ENCODE measurements around the gene PRELID2.

PRELID2 gene

GRCh38 chr5:145775411-145775810, 59.7 kb downstream of the PRELID2 start:
- H3K4me1 ChIP-seq (ENCODE audit: insufficient read depth, low read length) = peaks cover 6% of the 10 kb centered on the region; the same call in 1 of the 2 replicates
- WGBS = no CpG with 5 or more reads among the region's 1 CpG
- H3K9ac ChIP-seq (ENCODE audit: low read depth, low read length) = no peak overlapping the region
- H3K27ac ChIP-seq (ENCODE audit: low read depth, low read length) = no peak overlapping the region
- H3K36me3 ChIP-seq (ENCODE audit: insufficient read depth, low read length) = no peaks in the 10 kb centered on the region
- H3K4me3 ChIP-seq (ENCODE audit: low read length) = no peak overlapping the region
- H3K9me3 ChIP-seq (ENCODE audit: insufficient read depth, low read depth, low read length) = 0 out of 2 replicates have a peak, but pooled peaks cover 3% of the 10 kb centered on the region
- H3K27me3 ChIP-seq (ENCODE audit: insufficient read depth, low read length) = no peaks in the 10 kb centered on the region

GRCh38 chr5:145774442-145774841, 60.7 kb downstream of the PRELID2 start:
- 66% methylated on average over 1 of the region's 1 CpG for WGBS
- Histone ChIP-seq H3K4me1 (ENCODE audit: insufficient read depth, low read length) (peaks cover 6% of the 10 kb centered on the region; the same call in 1 of the 2 replicates), H3K36me3 (ENCODE audit: insufficient read depth, low read length) (no peaks in the 10 kb centered on the region)

GRCh38 chr5:145772466-145772865, 62.7 kb downstream of the PRELID2 start:
- H3K9me3 ChIP-seq (ENCODE audit: insufficient read depth, low read depth, low read length) = no peaks in the 10 kb centered on the region
- H3K4me3 ChIP-seq (ENCODE audit: low read length) = no peak overlapping the region
- H3K9ac ChIP-seq (ENCODE audit: low read depth, low read length) = no peak overlapping the region
- H3K4me1 ChIP-seq (ENCODE audit: insufficient read depth, low read length) = peaks cover 6% of the 10 kb centered on the region; the same call in 1 of the 2 replicates
- H3K36me3 ChIP-seq (ENCODE audit: insufficient read depth, low read length) = no peaks in the 10 kb centered on the region
- H3K27me3 ChIP-seq (ENCODE audit: insufficient read depth, low read length) = no peaks in the 10 kb centered on the region
- H3K27ac ChIP-seq (ENCODE audit: low read depth, low read length) = no peak overlapping the region

More at GRCh38 chr5:145774442-145774841, 60.7 kb downstream of the PRELID2 start:
- H3K27ac ChIP-seq (ENCODE audit: low read depth, low read length) = no peak overlapping the region
- no peak overlapping the region for H3K9ac ChIP-seq (ENCODE audit: low read depth, low read length)
- no peak overlapping the region for H3K4me3 ChIP-seq (ENCODE audit: low read length)
- no peaks in the 10 kb centered on the region for H3K27me3 ChIP-seq (ENCODE audit: insufficient read depth, low read length)
- H3K9me3 ChIP-seq (ENCODE audit: insufficient read depth, low read depth, low read length) = 0 out of 2 replicates have a peak, but pooled peaks cover 3% of the 10 kb centered on the region

GRCh38 chr5:145768863-145769262, 66.3 kb downstream of the PRELID2 start:
- WGBS = 85% methylated on average over 2 of the region's 3 CpGs

GRCh38 chr5:145764325-145764724, 70.8 kb downstream of the PRELID2 start:
- H3K27ac ChIP-seq (ENCODE audit: low read depth, low read length) = no peak overlapping the region
- H3K9me3 ChIP-seq (ENCODE audit: insufficient read depth, low read depth, low read length) = no peaks in the 10 kb centered on the region
- WGBS = 84% methylated on average over 1 of the region's 1 CpG
- no peaks in the 10 kb centered on the region for H3K27me3 ChIP-seq (ENCODE audit: insufficient read depth, low read length)
- H3K9ac ChIP-seq (ENCODE audit: low read depth, low read length) = no peak overlapping the region
- H3K36me3 ChIP-seq (ENCODE audit: insufficient read depth, low read length) = no peaks in the 10 kb centered on the region
- H3K4me3 ChIP-seq (ENCODE audit: low read length) = no peak overlapping the region
- H3K4me1 ChIP-seq (ENCODE audit: insufficient read depth, low read length) = no peaks in the 10 kb centered on the region

More at GRCh38 chr5:145768863-145769262, 66.3 kb downstream of the PRELID2 start:
- H3K36me3 ChIP-seq (ENCODE audit: insufficient read depth, low read length) = no peaks in the 10 kb centered on the region
- no peaks in the 10 kb centered on the region for H3K9me3 ChIP-seq (ENCODE audit: insufficient read depth, low read depth, low read length)
- no peak overlapping the region for H3K4me3 ChIP-seq (ENCODE audit: low read length)
- no peaks in the 10 kb centered on the region for H3K27me3 ChIP-seq (ENCODE audit: insufficient read depth, low read length)
- H3K27ac ChIP-seq (ENCODE audit: low read depth, low read length) = no peak overlapping the region
- no peaks in the 10 kb centered on the region for H3K4me1 ChIP-seq (ENCODE audit: insufficient read depth, low read length)
- no peak overlapping the region for H3K9ac ChIP-seq (ENCODE audit: low read depth, low read length)

GRCh38 chr5:145762833-145763232, 72.3 kb downstream of the PRELID2 start:
- Histone ChIP-seq H3K36me3 (ENCODE audit: insufficient read depth, low read length) (no peaks in the 10 kb centered on the region), H3K4me1 (ENCODE audit: insufficient read depth, low read length) (no peaks in the 10 kb centered on the region), H3K9ac (ENCODE audit: low read depth, low read length) (no peak overlapping the region), H3K27ac (ENCODE audit: low read depth, low read length) (no peak overlapping the region), H3K27me3 (ENCODE audit: insufficient read depth, low read length) (no peaks in the 10 kb centered on the region), H3K9me3 (ENCODE audit: insufficient read depth, low read depth, low read length) (no peaks in the 10 kb centered on the region), H3K4me3 (ENCODE audit: low read length) (no peak overlapping the region)
- 80% methylated on average over 1 of the region's 1 CpG for WGBS

- no peak overlapping the region for H3K9ac ChIP-seq (ENCODE audit: low read depth, low read length)
- H3K4me3 ChIP-seq (ENCODE audit: low read length) = no peak overlapping the region
- no peak overlapping the region for H3K27ac ChIP-seq (ENCODE audit: low read depth, low read length)
- H3K4me1 ChIP-seq (ENCODE audit: insufficient read depth, low read length) = no peaks in the 10 kb centered on the region
- WGBS = 89% methylated on average over 4 of the region's 4 CpGs
- no peaks in the 10 kb centered on the region for H3K36me3 ChIP-seq (ENCODE audit: insufficient read depth, low read length)
- H3K9me3 ChIP-seq (ENCODE audit: insufficient read depth, low read depth, low read length) = no peaks in the 10 kb centered on the region
- H3K27me3 ChIP-seq (ENCODE audit: insufficient read depth, low read length) = no peaks in the 10 kb centered on the region
Measured at GRCh38 chr5:145761254-145761653, 73.9 kb downstream of the PRELID2 start.

- 92% methylated on average over 1 of the region's 1 CpG for WGBS
- H3K4me3 ChIP-seq (ENCODE audit: low read length) = no peak overlapping the region
- no peak overlapping the region for H3K9ac ChIP-seq (ENCODE audit: low read depth, low read length)
- H3K9me3 ChIP-seq (ENCODE audit: insufficient read depth, low read depth, low read length) = no peaks in the 10 kb centered on the region
- no peaks in the 10 kb centered on the region for H3K27me3 ChIP-seq (ENCODE audit: insufficient read depth, low read length)
- H3K4me1 ChIP-seq (ENCODE audit: insufficient read depth, low read length) = no peaks in the 10 kb centered on the region
- no peak overlapping the region for H3K27ac ChIP-seq (ENCODE audit: low read depth, low read length)
- no peaks in the 10 kb centered on the region for H3K36me3 ChIP-seq (ENCODE audit: insufficient read depth, low read length)
Measured at GRCh38 chr5:145760660-145761059, 74.5 kb downstream of the PRELID2 start.

GRCh38 chr5:145752947-145753346, 82.2 kb downstream of the PRELID2 start:
- WGBS = 84% methylated on average over 5 of the region's 5 CpGs
- no peaks in the 10 kb centered on the region for H3K27me3 ChIP-seq (ENCODE audit: insufficient read depth, low read length)
- no peak overlapping the region for H3K9ac ChIP-seq (ENCODE audit: low read depth, low read length)
- H3K4me1 ChIP-seq (ENCODE audit: insufficient read depth, low read length) = peaks cover 7% of the 10 kb centered on the region; the same call in 1 of the 2 replicates
- H3K9me3 ChIP-seq (ENCODE audit: insufficient read depth, low read depth, low read length) = no peaks in the 10 kb centered on the region
- no peak overlapping the region for H3K27ac ChIP-seq (ENCODE audit: low read depth, low read length)
- no peak overlapping the region for H3K4me3 ChIP-seq (ENCODE audit: low read length)
- H3K36me3 ChIP-seq (ENCODE audit: insufficient read depth, low read length) = no peaks in the 10 kb centered on the region

- H3K36me3 ChIP-seq (ENCODE audit: insufficient read depth, low read length) = no peaks in the 10 kb centered on the region
- no peak overlapping the region for H3K27ac ChIP-seq (ENCODE audit: low read depth, low read length)
- no peaks in the 10 kb centered on the region for H3K27me3 ChIP-seq (ENCODE audit: insufficient read depth, low read length)
- H3K4me1 ChIP-seq (ENCODE audit: insufficient read depth, low read length) = peaks cover 7% of the 10 kb centered on the region; the same call in 1 of the 2 replicates
- no peaks in the 10 kb centered on the region for H3K9me3 ChIP-seq (ENCODE audit: insufficient read depth, low read depth, low read length)
- H3K4me3 ChIP-seq (ENCODE audit: low read length) = no peak overlapping the region
- WGBS = 100% methylated on average over 1 of the region's 2 CpGs
- H3K9ac ChIP-seq (ENCODE audit: low read depth, low read length) = no peak overlapping the region
Measured at GRCh38 chr5:145752534-145752933, 82.6 kb downstream of the PRELID2 start.

- no peaks in the 10 kb centered on the region for H3K36me3 ChIP-seq (ENCODE audit: insufficient read depth, low read length)
- H3K4me3 ChIP-seq (ENCODE audit: low read length) = no peak overlapping the region
- no peak overlapping the region for H3K9ac ChIP-seq (ENCODE audit: low read depth, low read length)
- H3K27me3 ChIP-seq (ENCODE audit: insufficient read depth, low read length) = no peaks in the 10 kb centered on the region
- no peak overlapping the region for H3K27ac ChIP-seq (ENCODE audit: low read depth, low read length)
- H3K9me3 ChIP-seq (ENCODE audit: insufficient read depth, low read depth, low read length) = no peaks in the 10 kb centered on the region
- H3K4me1 ChIP-seq (ENCODE audit: insufficient read depth, low read length) = peaks cover 7% of the 10 kb centered on the region; the same call in 1 of the 2 replicates
Measured at GRCh38 chr5:145750199-145750598, 84.9 kb downstream of the PRELID2 start.

All from HUES64 (cell line).